GM10248 (cell line): ENCODE results near the gene ZNF19.

ENCODE experiments used
- CTCF ChIA-PET: fragments of 300-600 bp; sonication (Branson Sonifier 250); formaldehyde crosslinking; extraction: SDS; loops from one replicate; lab custom pipeline; 2021; ENCODE audit warnings: antibody characterized with exemption; lab: Yijun Ruan, JAX
- POLR2A ChIA-PET: fragments of 350-650 bp; sonication (Branson Sonifier 250); formaldehyde crosslinking; extraction: SDS; loops from one replicate; lab custom pipeline; 2020; ENCODE audit warnings: antibody characterized with exemption; lab: Yijun Ruan, JAX
- DNase-seq: peaks from one replicate; pipeline ENCODE4 v3.0.0; 2012; ENCODE audit errors: extremely low spot score
- TF ChIP-seq, protein P1 (sequence below): IDR thresholded peaks from 2 replicates; pipeline ENCODE4 v1.5.1; 2012; ENCODE audit warnings: mild to moderate bottlenecking, low read depth; ENCODE audit errors: extremely low read depth, missing control alignments, control extremely low read depth

ZNF19 gene

DNA sequence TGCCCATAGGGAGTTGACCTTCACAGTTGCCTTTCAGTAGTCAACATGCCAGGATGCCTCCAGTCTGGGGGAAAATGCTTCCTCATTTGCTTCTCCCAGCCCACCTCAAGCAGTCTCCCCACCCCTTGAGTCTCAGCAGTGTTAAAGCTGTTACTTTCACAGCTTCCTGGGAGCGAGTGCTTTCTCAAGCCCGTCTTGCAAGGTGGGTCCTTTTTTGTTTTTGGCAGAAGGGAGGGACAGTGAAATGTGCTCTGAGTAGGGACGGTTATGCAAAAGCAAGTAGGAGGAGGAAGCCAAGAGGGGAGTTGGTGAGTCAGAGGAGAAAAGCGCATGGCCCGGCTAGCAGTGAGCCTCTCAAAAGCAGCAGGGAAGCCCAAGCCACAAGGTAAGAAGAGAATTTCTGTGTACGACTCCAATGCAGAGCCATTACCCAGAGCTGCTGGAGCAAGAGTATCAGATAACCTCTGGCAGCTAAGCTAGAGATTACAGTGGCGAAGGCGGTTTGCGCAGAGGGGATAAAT is 37.0 kb upstream of the ZNF19 start, which contains the start of gene CHST4:
Gene CHST4, plus strand, starts transcription at position 316 of the 521 bp plus-strand sequence. CDS start 10,252 bp downstream, outside the sequence.
- TF ChIP-seq, protein P1, sequence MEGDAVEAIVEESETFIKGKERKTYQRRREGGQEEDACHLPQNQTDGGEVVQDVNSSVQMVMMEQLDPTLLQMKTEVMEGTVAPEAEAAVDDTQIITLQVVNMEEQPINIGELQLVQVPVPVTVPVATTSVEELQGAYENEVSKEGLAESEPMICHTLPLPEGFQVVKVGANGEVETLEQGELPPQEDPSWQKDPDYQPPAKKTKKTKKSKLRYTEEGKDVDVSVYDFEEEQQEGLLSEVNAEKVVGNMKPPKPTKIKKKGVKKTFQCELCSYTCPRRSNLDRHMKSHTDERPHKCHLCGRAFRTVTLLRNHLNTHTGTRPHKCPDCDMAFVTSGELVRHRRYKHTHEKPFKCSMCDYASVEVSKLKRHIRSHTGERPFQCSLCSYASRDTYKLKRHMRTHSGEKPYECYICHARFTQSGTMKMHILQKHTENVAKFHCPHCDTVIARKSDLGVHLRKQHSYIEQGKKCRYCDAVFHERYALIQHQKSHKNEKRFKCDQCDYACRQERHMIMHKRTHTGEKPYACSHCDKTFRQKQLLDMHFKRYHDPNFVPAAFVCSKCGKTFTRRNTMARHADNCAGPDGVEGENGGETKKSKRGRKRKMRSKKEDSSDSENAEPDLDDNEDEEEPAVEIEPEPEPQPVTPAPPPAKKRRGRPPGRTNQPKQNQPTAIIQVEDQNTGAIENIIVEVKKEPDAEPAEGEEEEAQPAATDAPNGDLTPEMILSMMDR, result no peak
- POLR2A ChIA-PET, result no interaction called here
- DNase-seq, result no peak
- CTCF ChIA-PET, result interaction anchor here (0.9 to 2.7 kb wide), 11 partner anchors 9 to 113 kb away, joined by 3 to 19 read pairs (median 5); no protein-coding TSS in a partner anchor

GRCh38 chr16:71524566-71525553 is 35.7 kb upstream of the ZNF19 start:
- TF ChIP-seq, protein P1, result no peak
- POLR2A ChIA-PET, result interaction anchor here (0.6 kb wide), 1 partner anchor 50 kb away, joined by 3 read pairs; no protein-coding TSS in a partner anchor
- CTCF ChIA-PET, result interaction anchor here (2.7 kb wide), 1 partner anchor 14 kb away, joined by 19 read pairs; no protein-coding TSS in a partner anchor
- no peak for DNase-seq

- ChIA-PET POLR2A (no interaction called here), CTCF (interaction anchor here (1.1 to 1.4 kb wide), 3 partner anchors 18 to 108 kb away, joined by 3 to 4 read pairs (median 3); no protein-coding TSS in a partner anchor)
- TF ChIP-seq, protein P1, result no peak
- DNase-seq, result no peak
These were observed 31.4 kb upstream of the ZNF19 start for GRCh38 chr16:71520550-71520949.

DNA sequence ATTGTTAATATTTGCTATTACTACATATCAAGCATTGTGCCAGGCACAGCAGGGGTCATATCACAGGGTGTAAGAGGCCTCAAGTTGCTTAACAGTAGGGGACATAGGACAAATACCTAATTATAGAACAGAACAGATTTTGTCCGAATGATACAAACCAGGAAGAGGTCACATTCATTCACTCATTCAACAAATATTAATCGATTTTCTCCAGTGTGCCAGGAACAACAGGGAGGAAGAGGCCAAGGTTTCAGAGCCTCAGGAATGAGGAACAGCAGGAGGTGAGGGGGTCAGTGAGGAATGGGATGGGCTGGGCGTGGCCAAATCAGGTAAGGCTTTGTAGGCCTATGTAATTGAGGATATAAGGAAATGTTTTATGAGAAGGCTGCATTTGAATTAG is 25.9 kb upstream of the ZNF19 start:
- TF ChIP-seq, protein P1, result no peak
- ChIA-PET CTCF (no interaction called here), POLR2A (no interaction called here)
- DNase-seq, result no peak

GRCh38 chr16:71514476-71514875 is 25.4 kb upstream of the ZNF19 start:
- ChIA-PET CTCF (interaction anchor here (1.5 kb wide), 1 partner anchor 15 kb away, joined by 7 read pairs; no protein-coding TSS in a partner anchor), POLR2A (no interaction called here)
- TF ChIP-seq, protein P1, result no peak
- DNase-seq, result no peak

GRCh38 chr16:71513302-71513701 is 24.2 kb upstream of the ZNF19 start:
- ChIA-PET CTCF (interaction anchor here (1.5 kb wide), 1 partner anchor 13 kb away, joined by 7 read pairs; no protein-coding TSS in a partner anchor), POLR2A (no interaction called here)
- TF ChIP-seq, protein P1, result no peak
- no peak for DNase-seq
